ENCODE measurements around the gene CCDC14. TPM values are rescaled to one million over a fixed set of nuclear protein-coding genes. Genes with fewer than 3 reads are reported as not detected.
"Not testable (repeated sequence)": the region's sequence is repeated elsewhere in the genome, so short reads cannot be mapped to it uniquely, and the experiment has no call there.

CCDC14 gene
- total and polyA plus RNA-seq, 12 donors: 5.8 to 18.9 (median 7.2) TPM

GRCh38 chr3:123979525-123980501 is 18.8 kb upstream of the CCDC14 start:
- intact Hi-C loops (cut with DNase I): loop anchor here in 3 of 10 donors (10.0 kb wide), 3 partner anchors 245 to 335 kb away; no protein-coding TSS in a partner anchor

GRCh38 chr3:123976904-123977303 is 15.9 kb upstream of the CCDC14 start:
- not testable (repeated sequence) for H3K4me1 ChIP-seq, H3K27ac ChIP-seq, H3K36me3 ChIP-seq, H3K4me3 ChIP-seq, H3K9me3 ChIP-seq, DNase-seq
- peak in 3 of 8 donors; percentile 18 to 60 (median 32) for ATAC-seq
- 52 to 76% methylated on average over 7 of the region's 7 CpGs for WGBS, 2 donors
- peaks cover 0 to 21% (median 7%) of the 10 kb centered on the region in 7 donors for H3K27me3 ChIP-seq
- intact Hi-C loops (cut with DNase I): loop anchor here in 1 of 10 donors (10.0 kb wide), 1 partner anchor 332 kb away; no protein-coding TSS in a partner anchor

More at GRCh38 chr3:123979525-123980501, 18.8 kb upstream of the CCDC14 start:
- ATAC-seq: peak; percentile 80 to 93 (median 84)
- H3K4me3 ChIP-seq: peak overlapping the region in 9 of 10 donors; percentile 4 to 43 (median 37)
- DNase-seq: peak in 1 of 2 donors; percentile 24
- not testable (repeated sequence) for H3K36me3 ChIP-seq, H3K27ac ChIP-seq, H3K9me3 ChIP-seq
- H3K4me1 ChIP-seq: peaks cover 0 to 13% (median 4%) of the 10 kb centered on the region in 9 donors
- H3K27me3 ChIP-seq: peaks cover 0 to 47% (median 14%) of the 10 kb centered on the region in 7 donors
- TF ChIP-seq CTCF (IDR thresholded peaks at IDR 0.05): peak; percentile 53 to 81 (median 76)
- 9 to 11% methylated on average over 26 to 27 of the region's 29 CpGs for WGBS, 2 donors

GRCh38 chr3:123976181-123976898 is 15.3 kb upstream of the CCDC14 start:
- H3K4me1 ChIP-seq, ATAC-seq, DNase-seq, H3K4me3 ChIP-seq, H3K36me3 ChIP-seq, H3K9me3 ChIP-seq, H3K27ac ChIP-seq: not testable (repeated sequence)
- H3K27me3 ChIP-seq: peaks cover 0 to 18% (median 7%) of the 10 kb centered on the region in 7 donors
- intact Hi-C loops (cut with DNase I): loop anchor here in 1 of 10 donors (10.0 kb wide), 1 partner anchor 332 kb away; no protein-coding TSS in a partner anchor
- WGBS, 2 donors: 73 to 78% methylated on average over 4 of the region's 4 CpGs

- not testable (repeated sequence) for H3K36me3 ChIP-seq, DNase-seq, H3K9me3 ChIP-seq, H3K4me3 ChIP-seq, H3K4me1 ChIP-seq, H3K27me3 ChIP-seq, H3K27ac ChIP-seq
- 57 to 69% methylated on average over 4 to 5 of the region's 7 CpGs for WGBS, 2 donors
- peak in 7 of 8 donors; percentile 37 to 68 (median 38) for ATAC-seq
- intact Hi-C loops (cut with DNase I): loop anchor here in 1 of 10 donors (10.0 kb wide), 1 partner anchor 330 kb away; no protein-coding TSS in a partner anchor
Measured at GRCh38 chr3:123975030-123975429, 14.0 kb upstream of the CCDC14 start.

GRCh38 chr3:123971406-123971805 is 10.4 kb upstream of the CCDC14 start:
- Histone ChIP-seq H3K4me1 (no peaks in the 10 kb centered on the region), H3K36me3 (no peaks in the 10 kb centered on the region), H3K4me3 (no peak overlapping the region), H3K27ac (no peak overlapping the region), H3K27me3 (peaks cover 0 to 15% (median 0%) of the 10 kb centered on the region in 7 donors), H3K9me3 (no peaks in the 10 kb centered on the region)
- DNase-seq (no peak), ATAC-seq (no peak)
- intact Hi-C loops (cut with DNase I): loop anchor here in 1 of 10 donors (10.0 kb wide), 1 partner anchor 327 kb away; no protein-coding TSS in a partner anchor
- no peak for TF ChIP-seq CTCF (IDR thresholded peaks at IDR 0.05)

GRCh38 chr3:123967260-123967659 is 6.2 kb upstream of the CCDC14 start:
- DNase-seq; H3K4me3 ChIP-seq; H3K4me1 ChIP-seq; H3K36me3 ChIP-seq; H3K27ac ChIP-seq; ATAC-seq; H3K9me3 ChIP-seq; intact Hi-C loops (cut with DNase I): not testable (repeated sequence)
- peaks cover 0 to 15% (median 0%) of the 10 kb centered on the region in 7 donors for H3K27me3 ChIP-seq
- 32 to 47% methylated on average over 2 of the region's 2 CpGs for WGBS, 2 donors

GRCh38 chr3:123966799-123967198 is 5.8 kb upstream of the CCDC14 start:
- ATAC-seq; intact Hi-C loops (cut with DNase I); H3K4me3 ChIP-seq; H3K27ac ChIP-seq; H3K9me3 ChIP-seq; H3K36me3 ChIP-seq; H3K4me1 ChIP-seq; DNase-seq: not testable (repeated sequence)
- H3K27me3 ChIP-seq: peaks cover 0 to 15% (median 0%) of the 10 kb centered on the region in 7 donors
- 50 to 69% methylated on average over 1 of the region's 1 CpG for WGBS, 2 donors

GRCh38 chr3:123964793-123965192 is 3.8 kb upstream of the CCDC14 start:
- ATAC-seq; DNase-seq; H3K27ac ChIP-seq; H3K36me3 ChIP-seq; H3K9me3 ChIP-seq; intact Hi-C loops (cut with DNase I); H3K4me3 ChIP-seq; H3K27me3 ChIP-seq: not testable (repeated sequence)
- peaks cover 0 to 11% (median 8%) of the 10 kb centered on the region in 9 donors for H3K4me1 ChIP-seq
- WGBS, 2 donors: 92 to 93% methylated on average over 1 of the region's 1 CpG
